HG03571 (cell line): ENCODE measurements around the gene CADM2.
"Not testable (repeated sequence)": the region's sequence is repeated elsewhere in the genome, so short reads cannot be mapped to it uniquely, and the experiment has no call there.

Source experiments
- ATAC-seq: cut with Tn5 transposase; IDR thresholded peaks from one replicate; pipeline ENCODE4 v1.9.1; 2021; ENCODE audit not compliant: unreplicated experiment

The CADM2 gene

GRCh38 chr3:85881833-85882393 is 923.1 kb downstream of the CADM2 start:
- no peak for ATAC-seq

- ATAC-seq, result no peak
These were observed 931.3 kb downstream of the CADM2 start for GRCh38 chr3:85890043-85890555.

DNA sequence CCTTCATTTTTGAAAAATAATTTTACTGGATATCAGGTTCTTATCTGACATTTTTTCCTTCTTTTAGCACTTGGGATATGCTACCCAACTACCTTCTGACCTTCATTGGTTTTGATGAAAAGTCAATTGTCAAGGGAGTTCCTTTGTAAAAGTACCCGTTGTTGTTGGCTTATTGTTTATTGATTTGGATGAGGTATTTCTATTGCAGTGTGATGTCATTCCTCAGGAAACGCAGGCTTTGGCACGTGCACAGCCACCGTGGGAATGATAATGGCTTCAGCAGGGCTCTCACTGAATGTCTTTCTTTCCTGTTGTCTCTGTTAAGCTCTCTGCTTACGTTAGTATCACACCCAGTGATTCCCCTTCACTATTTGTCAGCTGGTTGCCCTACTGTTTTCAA is 944.6 kb downstream of the CADM2 start:
- no peak for ATAC-seq

GRCh38 chr3:85912980-85913379 is 954.2 kb downstream of the CADM2 start:
- ATAC-seq, result no peak

GRCh38 chr3:85922374-85922773 is 963.6 kb downstream of the CADM2 start:
- ATAC-seq, result no peak

GRCh38 chr3:85930718-85931117 is 971.9 kb downstream of the CADM2 start:
- ATAC-seq, result no peak

DNA sequence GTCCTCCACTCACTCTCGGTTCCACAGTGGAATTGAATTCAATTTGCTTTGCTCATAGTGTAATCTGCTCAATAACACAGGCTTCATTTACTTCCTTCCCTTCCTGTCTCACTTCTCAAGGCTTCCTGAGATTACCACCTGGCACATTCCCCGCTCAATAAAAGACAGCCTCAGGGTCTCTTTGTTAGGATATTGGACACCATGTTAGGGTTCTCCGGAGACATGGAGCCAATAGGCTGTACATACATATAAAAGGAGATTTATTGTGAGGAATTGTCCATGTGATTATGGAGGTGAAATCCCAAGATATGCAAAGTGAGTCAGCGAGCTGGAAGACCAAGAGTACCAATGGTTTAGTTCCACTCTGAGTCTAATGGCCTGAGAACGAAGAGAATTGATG is 974.5 kb downstream of the CADM2 start:
- ATAC-seq, result no peak

GRCh38 chr3:85935171-85935570 is 976.4 kb downstream of the CADM2 start:
- ATAC-seq, result no peak

DNA sequence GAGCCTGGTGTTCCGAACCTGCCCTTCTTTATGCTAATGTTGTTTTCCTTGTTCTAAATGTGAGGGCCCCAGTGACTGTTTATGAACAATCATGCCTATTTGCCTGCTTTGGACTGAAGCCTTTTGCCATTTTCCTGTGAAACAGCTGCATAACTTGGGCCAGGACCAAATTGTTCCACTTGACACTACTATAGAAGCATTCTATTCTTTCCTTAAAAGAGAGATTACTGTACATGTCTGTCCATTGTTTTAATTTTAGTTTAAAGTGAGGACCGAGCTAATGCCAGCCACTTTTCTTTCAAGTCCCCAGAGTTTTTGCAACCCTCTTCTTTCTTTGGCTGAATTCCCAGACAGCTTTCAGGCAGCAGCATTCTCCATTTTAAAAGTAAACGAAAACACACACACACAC is 980.3 kb downstream of the CADM2 start:
- no peak for ATAC-seq

DNA sequence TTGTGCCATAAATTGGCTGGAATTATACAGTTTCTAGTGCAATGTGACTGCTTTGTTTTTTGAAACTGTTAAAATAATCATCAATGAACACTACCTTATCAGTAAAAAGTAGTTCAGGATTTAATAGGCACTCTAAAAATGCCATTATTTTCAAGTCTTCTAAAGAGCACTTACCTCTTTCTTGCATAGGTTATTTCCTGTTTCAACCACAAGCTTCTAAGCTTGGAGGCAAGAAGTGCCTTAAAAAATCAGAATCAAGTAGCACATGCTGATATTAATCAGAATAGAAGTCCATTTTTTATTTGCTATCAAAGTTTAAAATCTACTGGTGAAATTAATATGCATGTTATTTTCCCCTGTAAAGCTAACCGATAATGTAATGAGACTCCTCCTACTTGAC is 991.6 kb downstream of the CADM2 start:
- no peak for ATAC-seq

DNA sequence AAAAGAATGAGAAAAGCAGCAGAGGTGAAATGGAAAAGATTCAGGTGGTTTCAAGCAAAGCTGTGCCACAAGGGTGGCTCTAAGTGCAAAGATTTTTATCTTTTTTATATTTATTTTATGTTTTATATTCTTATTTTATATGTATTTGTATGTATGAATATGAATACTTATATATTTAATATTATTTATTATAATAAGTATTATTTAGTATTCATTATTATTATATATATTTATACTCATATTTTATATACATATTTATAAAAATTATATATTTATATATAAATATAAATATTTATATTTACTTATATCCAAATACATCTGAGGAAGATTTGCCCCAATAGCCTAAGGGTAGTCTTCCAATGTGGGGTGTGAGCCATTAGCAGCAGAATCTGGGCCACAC is 1002.0 kb downstream of the CADM2 start:
- no peak for ATAC-seq

GRCh38 chr3:85977615-85978338 is 1019.0 kb downstream of the CADM2 start:
- ATAC-seq, result no peak

DNA sequence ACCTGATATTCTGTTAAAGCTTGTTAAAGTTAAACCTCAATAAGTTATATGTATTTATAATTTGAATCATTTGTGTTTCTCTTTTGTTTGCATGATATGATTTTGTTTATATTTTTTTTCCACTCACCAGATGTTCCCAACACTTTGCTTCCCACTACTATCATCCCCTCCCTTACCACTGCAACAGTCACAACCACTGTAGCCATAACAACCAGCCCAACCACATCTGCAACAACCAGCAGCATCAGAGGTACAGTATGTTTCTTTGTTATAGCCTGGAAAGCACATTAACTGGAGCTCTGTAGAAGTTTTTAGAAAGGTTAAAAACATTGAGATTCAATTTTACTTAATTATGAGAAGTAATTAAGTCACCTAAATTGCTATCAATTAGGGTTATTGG is 1020.2 kb downstream of the CADM2 start:
- ATAC-seq, result no peak

DNA sequence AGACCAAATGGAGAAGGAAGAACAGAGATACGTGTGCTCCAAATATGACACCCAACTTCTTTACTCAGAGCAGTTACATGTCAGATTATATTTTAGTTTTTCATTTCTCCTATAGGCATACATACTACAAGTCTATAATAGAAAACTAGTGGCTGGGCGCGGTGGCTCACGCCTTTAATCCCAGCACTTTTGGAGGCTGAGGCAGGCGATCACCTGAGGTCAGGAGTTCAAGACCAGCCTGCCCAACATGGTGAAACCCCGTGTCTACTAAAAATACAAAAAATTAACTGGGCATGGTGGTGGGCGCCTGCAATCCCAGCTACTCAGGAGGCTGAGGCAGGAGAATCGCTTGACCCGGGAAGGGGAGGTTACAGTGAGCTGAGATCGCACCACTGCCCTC is 1030.8 kb downstream of the CADM2 start:
- ATAC-seq, result not testable (repeated sequence)

GRCh38 chr3:86029590-86029989 is 1070.8 kb downstream of the CADM2 start:
- ATAC-seq, result no peak

GRCh38 chr3:86037916-86038315 is 1079.1 kb downstream of the CADM2 start:
- no peak for ATAC-seq

- no peak for ATAC-seq
These were observed 1087.8 kb downstream of the CADM2 start for GRCh38 chr3:86046436-86047136.

- no peak for ATAC-seq
These were observed 1088.4 kb downstream of the CADM2 start for GRCh38 chr3:86047161-86047560.

- ATAC-seq, result no peak
These were observed 1092.3 kb downstream of the CADM2 start for GRCh38 chr3:86051058-86051457.

- ATAC-seq, result no peak
These were observed 1097.2 kb downstream of the CADM2 start for GRCh38 chr3:86056032-86056431.

GRCh38 chr3:86056962-86057361 is 1098.2 kb downstream of the CADM2 start:
- no peak for ATAC-seq

DNA sequence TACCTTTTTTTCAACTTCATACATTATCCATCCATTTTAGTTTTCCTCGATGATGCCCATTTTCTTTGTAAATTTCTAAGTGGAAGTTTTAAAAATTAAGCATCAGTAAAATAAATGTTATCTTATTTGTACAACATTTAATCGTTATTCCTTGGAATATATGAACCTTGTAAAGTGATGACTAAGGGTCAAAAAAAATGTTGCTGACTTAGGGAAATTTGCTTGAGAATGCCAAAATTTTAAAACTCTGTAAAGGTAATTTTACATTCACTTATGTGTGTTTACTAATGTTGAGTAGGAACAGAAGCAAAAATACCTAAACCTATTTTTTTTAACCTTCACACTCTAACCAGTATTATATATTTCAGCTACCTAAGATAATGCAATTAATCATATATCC is 1115.0 kb downstream of the CADM2 start:
- ATAC-seq, result no peak
